NK-92 treated with Interleukin-12 subunit alpha and Interleukin-12 subunit beta, amount 100 ng/mL, for 24 hours (cell line): ENCODE results near the gene SPAG8.

ENCODE experiments used
- DNase-seq: peaks from one replicate; lab custom pipeline; 2025; lab: John Stamatoyannopoulos, UW

Gene SPAG8

GRCh38 chr9:35839926-35840325 lies 27.9 kb upstream of the SPAG8 start:
- no peak for DNase-seq

GRCh38 chr9:35836595-35836994 lies 24.5 kb upstream of the SPAG8 start:
- DNase-seq = no peak

GRCh38 chr9:35835766-35836165 lies 23.7 kb upstream of the SPAG8 start:
- DNase-seq = no peak

- DNase-seq = no peak
These were observed 23.2 kb upstream of the SPAG8 start for GRCh38 chr9:35835216-35835632.

- no peak for DNase-seq
These were observed 22.5 kb upstream of the SPAG8 start for GRCh38 chr9:35834260-35835215.

- DNase-seq = no peak
These were observed 20.8 kb upstream of the SPAG8 start for GRCh38 chr9:35832814-35833213.

- no peak for DNase-seq
These were observed 19.0 kb upstream of the SPAG8 start for GRCh38 chr9:35831040-35831439.

- no peak for DNase-seq
These were observed 17.7 kb upstream of the SPAG8 start for GRCh38 chr9:35829764-35830096.

- DNase-seq = peak; percentile 88
These were observed 17.2 kb upstream of the SPAG8 start, which contains the start of gene TMEM8B for GRCh38 chr9:35829084-35829763. TSS of gene TMEM8B (plus strand) at chr9:35829228. CDS start at chr9:35829448, 220 bp downstream.

- DNase-seq = no peak
These were observed 16.6 kb upstream of the SPAG8 start, which contains the start of gene FAM221B for GRCh38 chr9:35828716-35829083. TSS of gene FAM221B (minus strand) at chr9:35828732. CDS start at chr9:35826161, 2,571 bp downstream.

- DNase-seq = no peak
These were observed 15.4 kb upstream of the SPAG8 start for GRCh38 chr9:35827486-35827885.

GRCh38 chr9:35826071-35826701 lies 14.1 kb upstream of the SPAG8 start:
- DNase-seq = no peak

GRCh38 chr9:35822926-35823325 lies 10.9 kb upstream of the SPAG8 start:
- no peak for DNase-seq

- DNase-seq = no peak
These were observed 8.0 kb upstream of the SPAG8 start for GRCh38 chr9:35820076-35820475.

GRCh38 chr9:35818341-35818740 lies 6.3 kb upstream of the SPAG8 start:
- no peak for DNase-seq

GRCh38 chr9:35816708-35817107 lies 4.6 kb upstream of the SPAG8 start:
- no peak for DNase-seq

- DNase-seq = peak; percentile 98
These were observed 2.9 kb upstream of the SPAG8 start, which contains the start of gene HINT2 for GRCh38 chr9:35814841-35815543. TSS of gene HINT2 (minus strand) at chr9:35815042. CDS start at chr9:35814979, 63 bp downstream.

- DNase-seq = peak; percentile 62
These were observed 2.2 kb upstream of the SPAG8 start for GRCh38 chr9:35814106-35814840.

GRCh38 chr9:35813434-35814105 lies 1.5 kb upstream of the SPAG8 start:
- DNase-seq = no peak

- no peak for DNase-seq
These were observed 559 bp downstream of the SPAG8 start for GRCh38 chr9:35811381-35812024.
